AG08395 (cell line): ENCODE data around the gene NANOS3.
A peak's percentile ranks its signal among the peaks of the same experiment; 100 is the strongest.

Experiments used
- DNase-seq: peaks from one replicate; pipeline ENCODE4 v3.0.0; 2012; ENCODE audit warnings: mixed read lengths, low spot score

The NANOS3 gene

GRCh38 chr19:13876834-13877233 is at the start of gene NANOS3:
TSS of gene NANOS3 (plus strand) at chr19:13877134. CDS start at chr19:13877249, 115 bp downstream.
- no peak for DNase-seq

GRCh38 chr19:13827656-13828055 is 49.3 kb upstream of the NANOS3 start:
- DNase-seq: no peak

GRCh38 chr19:13830114-13830740 is 46.7 kb upstream of the NANOS3 start:
- no peak for DNase-seq

GRCh38 chr19:13830741-13831536 is 46.0 kb upstream of the NANOS3 start:
- no peak for DNase-seq

- no peak for DNase-seq
Observed at GRCh38 chr19:13831537-13832467, 45.1 kb upstream of the NANOS3 start.

GRCh38 chr19:13833330-13834243 is 43.3 kb upstream of the NANOS3 start:
- DNase-seq: peak; percentile 93

- peak; percentile 39 for DNase-seq
Observed at GRCh38 chr19:13834244-13835069, 42.5 kb upstream of the NANOS3 start.

GRCh38 chr19:13835791-13836723 is 40.9 kb upstream of the NANOS3 start:
- peak; percentile 2 for DNase-seq

GRCh38 chr19:13838435-13839129 is 38.4 kb upstream of the NANOS3 start:
- no peak for DNase-seq

- DNase-seq: peak; percentile 68
Observed at GRCh38 chr19:13839130-13839937, 37.6 kb upstream of the NANOS3 start.

- peak; percentile 50 for DNase-seq
Observed at GRCh38 chr19:13839938-13840304, 37.0 kb upstream of the NANOS3 start.

- peak; percentile 56 for DNase-seq
Observed at GRCh38 chr19:13840305-13841085, 36.4 kb upstream of the NANOS3 start.

- DNase-seq: peak; percentile 15
Observed at GRCh38 chr19:13841086-13841961, 35.6 kb upstream of the NANOS3 start.

- peak; percentile 5 for DNase-seq
Observed at GRCh38 chr19:13841962-13842290, 35.0 kb upstream of the NANOS3 start.

GRCh38 chr19:13842291-13843103 is 34.4 kb upstream of the NANOS3 start:
- DNase-seq: peak; percentile 88
